NCI-H2227 (cell line): ENCODE measurements around the gene ARHGAP42.

Source experiments
- DNase-seq: peaks from one replicate; lab custom pipeline; 2025; ENCODE audit not compliant: unreplicated experiment; lab: John Stamatoyannopoulos, UW

ARHGAP42 gene

GRCh38 chr11:100793525-100793924 is 106.4 kb downstream of the ARHGAP42 start:
- DNase-seq: no peak

GRCh38 chr11:100794446-100794845 is 107.4 kb downstream of the ARHGAP42 start:
- DNase-seq: no peak

DNA sequence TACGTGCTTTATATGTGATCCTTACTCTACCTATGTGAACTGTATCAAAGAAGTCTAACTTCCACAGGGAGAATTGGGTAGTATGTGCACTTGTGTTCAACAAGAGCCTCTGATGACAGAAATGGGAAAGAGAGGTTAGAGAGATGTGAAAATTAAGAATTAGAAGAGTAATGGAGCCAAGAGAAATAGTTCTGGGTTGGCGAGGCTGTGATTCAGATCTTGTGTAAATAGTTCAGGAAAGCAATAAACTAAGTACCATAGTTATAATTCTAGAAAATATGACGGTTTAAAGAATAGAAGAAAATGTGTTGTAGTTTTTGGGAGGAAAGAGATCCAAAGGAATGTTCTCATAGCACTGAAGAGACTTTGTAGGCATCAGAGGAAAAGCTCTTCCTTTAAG is 112.4 kb downstream of the ARHGAP42 start:
- DNase-seq: no peak

- no peak for DNase-seq
Observed at GRCh38 chr11:100800202-100800601, 113.1 kb downstream of the ARHGAP42 start.

DNA sequence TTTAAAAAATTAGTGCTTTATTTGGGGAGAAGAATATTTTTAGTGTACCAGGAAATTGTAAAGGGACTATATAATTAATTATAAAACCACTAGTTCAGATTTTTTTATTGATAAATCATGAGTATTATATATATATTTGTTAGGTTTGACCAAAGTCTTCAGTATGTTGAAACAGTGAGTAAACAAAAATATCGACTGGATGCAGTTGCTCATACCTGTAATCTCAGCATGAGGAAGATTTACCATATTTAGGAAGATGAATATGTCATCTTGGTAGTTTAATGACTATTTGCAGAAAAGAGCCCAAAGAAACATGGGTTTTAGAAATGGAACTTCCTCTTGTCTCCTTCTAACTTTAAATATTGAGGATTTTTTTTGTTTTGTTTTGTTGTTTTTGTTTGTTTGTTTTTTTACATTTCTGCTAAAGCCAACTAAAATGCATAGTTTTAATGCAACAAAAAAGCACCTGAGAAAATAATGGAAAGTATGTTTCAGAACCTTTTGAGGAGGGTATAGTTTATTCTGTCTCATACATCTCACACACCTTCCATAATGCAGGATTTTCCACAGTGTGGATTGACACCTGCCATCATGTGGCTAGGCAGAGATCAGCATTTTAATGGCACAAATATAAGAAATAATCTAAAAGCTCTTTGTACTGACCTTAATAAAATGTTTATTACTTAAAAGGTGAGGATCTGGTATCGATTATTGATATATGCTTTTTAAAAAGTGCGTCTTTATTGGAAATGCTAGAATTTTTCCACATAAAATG is 114.3 kb downstream of the ARHGAP42 start:
- DNase-seq: no peak

- DNase-seq: no peak
Observed at GRCh38 chr11:100805506-100806199, 118.6 kb downstream of the ARHGAP42 start.

GRCh38 chr11:100806296-100806695 is 119.2 kb downstream of the ARHGAP42 start:
- no peak for DNase-seq

- DNase-seq: no peak
Observed at GRCh38 chr11:100808904-100809491, 121.9 kb downstream of the ARHGAP42 start.

DNA sequence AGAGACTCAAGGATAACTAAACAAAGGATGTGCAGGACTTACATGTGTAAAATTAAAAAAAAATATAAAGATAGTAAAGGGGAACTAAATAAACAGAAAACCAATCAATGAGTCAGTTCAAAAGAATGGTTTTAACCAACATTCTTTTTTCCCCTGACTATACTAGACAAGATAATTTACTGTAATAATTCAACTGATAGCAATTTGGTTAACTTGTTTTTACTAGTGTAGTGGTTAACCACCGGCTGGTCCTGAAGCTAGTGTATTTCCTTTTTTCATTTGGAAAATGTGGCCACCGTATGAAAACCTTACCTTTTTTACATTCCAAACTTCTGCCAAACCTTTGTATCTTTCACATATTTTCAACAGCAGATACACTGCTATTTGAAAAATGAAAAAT is 123.1 kb downstream of the ARHGAP42 start:
- no peak for DNase-seq

- DNase-seq: no peak
Observed at GRCh38 chr11:100810666-100811065, 123.6 kb downstream of the ARHGAP42 start.

GRCh38 chr11:100812517-100812916 is 125.4 kb downstream of the ARHGAP42 start:
- DNase-seq: no peak

GRCh38 chr11:100815787-100816330 is 128.8 kb downstream of the ARHGAP42 start:
- no peak for DNase-seq

DNA sequence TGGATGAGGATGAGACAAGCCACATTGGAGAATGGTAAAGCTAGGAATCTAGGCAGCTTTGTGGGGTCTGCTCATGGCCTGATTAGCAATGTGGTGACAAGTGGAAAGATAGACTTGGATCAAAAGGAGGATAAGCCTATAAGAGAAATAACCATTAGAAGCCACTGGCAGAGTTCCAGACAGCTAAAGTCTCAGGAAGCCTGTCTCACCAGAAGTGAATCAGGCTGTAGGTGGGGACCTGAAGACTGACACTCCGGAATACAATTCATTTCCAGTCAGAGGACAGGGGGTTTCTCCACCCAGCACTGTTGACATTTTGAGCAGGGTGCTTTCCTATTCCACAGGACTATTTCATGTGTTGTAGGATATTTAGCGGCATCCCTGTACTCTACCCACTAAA is 129.7 kb downstream of the ARHGAP42 start:
- no peak for DNase-seq

DNA sequence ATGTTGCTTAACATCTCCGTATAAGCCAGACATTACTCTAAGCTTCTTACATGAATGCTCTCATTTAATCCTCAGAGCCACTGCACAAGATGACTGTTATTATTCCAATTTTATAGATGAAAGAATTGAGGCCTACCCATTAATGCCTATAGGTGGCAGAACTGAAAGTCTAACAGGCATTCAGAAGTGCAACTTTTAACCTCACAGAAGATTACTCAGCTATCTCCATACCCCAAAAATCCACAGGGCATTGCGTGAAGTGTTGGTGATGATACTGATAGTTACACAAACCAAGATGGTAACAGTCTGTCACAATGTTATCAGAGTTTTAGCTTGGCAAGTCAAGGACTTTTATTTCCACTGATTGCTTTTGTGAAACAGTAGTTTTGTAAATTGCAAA is 130.5 kb downstream of the ARHGAP42 start:
- DNase-seq: no peak

GRCh38 chr11:100820621-100821020 is 133.5 kb downstream of the ARHGAP42 start:
- DNase-seq: no peak

GRCh38 chr11:100821198-100821597 is 134.1 kb downstream of the ARHGAP42 start:
- no peak for DNase-seq

DNA sequence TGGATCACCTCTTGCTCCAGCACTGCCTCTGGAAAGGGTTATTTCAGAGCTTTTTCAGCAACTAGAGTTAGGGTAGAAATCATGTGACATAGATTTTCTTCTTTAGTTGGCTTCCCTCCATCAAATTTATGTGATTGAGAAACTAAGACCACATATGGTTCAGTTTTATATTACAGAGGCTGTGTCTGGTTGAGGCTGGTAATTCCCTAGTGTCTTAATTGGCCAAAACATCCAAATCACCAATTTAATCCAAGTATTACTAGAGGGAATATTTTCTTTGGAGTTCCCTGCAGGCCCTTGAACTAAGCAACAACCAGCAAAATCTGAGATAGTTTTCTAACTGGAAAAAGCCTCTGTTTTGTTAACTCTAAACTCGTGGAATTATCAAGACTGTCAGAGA is 136.3 kb downstream of the ARHGAP42 start:
- DNase-seq: no peak

DNA sequence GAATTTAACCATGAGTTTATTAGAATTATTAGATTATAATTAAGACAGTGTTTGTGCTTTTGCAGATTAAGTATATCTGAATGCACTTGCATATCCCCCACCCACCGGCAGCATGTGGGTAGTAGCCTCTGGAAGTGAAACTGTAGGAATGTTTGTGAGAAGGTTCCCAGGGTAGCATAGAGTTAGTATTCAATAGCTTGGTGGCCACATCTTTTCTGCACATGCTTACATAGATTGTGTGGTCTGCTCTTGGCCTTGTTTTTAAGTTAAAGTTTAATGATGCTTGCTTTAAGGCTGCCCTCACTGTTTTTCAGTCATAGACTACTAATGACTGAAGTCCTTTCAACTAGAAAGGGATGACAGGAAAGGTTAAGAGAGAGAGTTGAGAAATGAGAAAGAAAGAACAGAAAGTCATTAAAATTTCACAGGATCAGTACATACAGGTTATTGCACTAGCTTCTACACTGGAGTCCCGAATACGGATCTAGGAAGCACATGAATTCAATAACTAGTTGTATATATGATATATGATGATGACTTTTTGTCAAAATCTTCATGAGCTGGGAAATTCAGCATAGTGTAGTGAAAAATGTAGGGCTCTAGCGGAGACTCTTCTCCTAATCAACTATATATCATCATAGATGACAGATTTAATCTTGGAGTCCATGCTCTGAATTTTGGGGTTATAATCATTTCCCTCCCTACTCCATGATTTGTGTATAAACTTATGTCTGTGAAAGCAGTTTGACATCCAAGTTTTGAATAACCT is 137.1 kb downstream of the ARHGAP42 start:
- DNase-seq: no peak

- DNase-seq: no peak
Observed at GRCh38 chr11:100825626-100826025, 138.5 kb downstream of the ARHGAP42 start.

DNA sequence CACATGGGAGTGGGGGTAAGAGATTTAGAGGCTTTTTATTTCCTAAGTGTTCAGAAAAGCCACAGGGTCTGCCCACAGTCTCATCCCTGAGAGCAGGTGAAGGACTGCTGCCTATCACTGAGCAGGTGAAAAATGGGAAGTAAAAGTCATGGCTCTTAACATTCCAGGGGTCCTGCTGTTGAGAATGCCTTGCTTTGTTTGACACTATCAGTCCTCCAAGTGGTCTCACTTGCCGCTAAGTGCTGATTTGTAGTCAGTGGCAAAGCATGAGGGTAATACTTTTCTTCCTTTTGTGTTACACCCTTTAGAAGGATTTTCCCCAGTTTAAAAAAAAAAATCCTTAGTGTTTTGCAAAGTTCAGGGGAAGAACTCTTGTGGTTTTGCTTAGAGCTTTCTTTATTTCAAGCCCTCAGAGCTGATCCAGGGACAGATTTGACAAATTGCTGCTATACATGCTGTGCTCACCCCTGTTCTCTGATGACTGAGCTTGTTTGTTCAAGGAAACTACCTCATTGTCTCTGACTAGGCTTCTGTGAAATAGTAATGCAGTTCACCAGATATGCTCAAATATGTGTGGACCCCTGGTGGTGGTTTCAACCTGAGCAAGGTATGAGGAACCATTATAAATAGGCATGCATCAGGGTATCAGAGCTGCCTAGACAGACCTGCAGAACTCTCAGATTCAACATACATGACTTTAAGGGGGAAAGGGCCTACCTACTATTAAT is 141.0 kb downstream of the ARHGAP42 start:
- no peak for DNase-seq
